ENCODE measurements around the gene MUSTN1.

The MUSTN1 gene

GRCh38 chr3:52879090-52879489 lies 44.3 kb upstream of the MUSTN1 start:
- Histone ChIP-seq H3K9me3 (ENCODE audit: severe bottlenecking) (no peaks in the 10 kb centered on the region), H3K27ac (no peak overlapping the region), H3K36me3 (peaks cover 4% of the 10 kb centered on the region; the same call in 1 of the 2 replicates), H3K4me3 (ENCODE audit: low read depth, low read length) (no peak overlapping the region), H3K27me3 (ENCODE audit: insufficient read depth, low read depth, severe bottlenecking) (no peaks in the 10 kb centered on the region)
- no peak for DNase-seq
- TF ChIP-seq, protein P1, sequence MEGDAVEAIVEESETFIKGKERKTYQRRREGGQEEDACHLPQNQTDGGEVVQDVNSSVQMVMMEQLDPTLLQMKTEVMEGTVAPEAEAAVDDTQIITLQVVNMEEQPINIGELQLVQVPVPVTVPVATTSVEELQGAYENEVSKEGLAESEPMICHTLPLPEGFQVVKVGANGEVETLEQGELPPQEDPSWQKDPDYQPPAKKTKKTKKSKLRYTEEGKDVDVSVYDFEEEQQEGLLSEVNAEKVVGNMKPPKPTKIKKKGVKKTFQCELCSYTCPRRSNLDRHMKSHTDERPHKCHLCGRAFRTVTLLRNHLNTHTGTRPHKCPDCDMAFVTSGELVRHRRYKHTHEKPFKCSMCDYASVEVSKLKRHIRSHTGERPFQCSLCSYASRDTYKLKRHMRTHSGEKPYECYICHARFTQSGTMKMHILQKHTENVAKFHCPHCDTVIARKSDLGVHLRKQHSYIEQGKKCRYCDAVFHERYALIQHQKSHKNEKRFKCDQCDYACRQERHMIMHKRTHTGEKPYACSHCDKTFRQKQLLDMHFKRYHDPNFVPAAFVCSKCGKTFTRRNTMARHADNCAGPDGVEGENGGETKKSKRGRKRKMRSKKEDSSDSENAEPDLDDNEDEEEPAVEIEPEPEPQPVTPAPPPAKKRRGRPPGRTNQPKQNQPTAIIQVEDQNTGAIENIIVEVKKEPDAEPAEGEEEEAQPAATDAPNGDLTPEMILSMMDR (IDR thresholded peaks at IDR 0.05; ENCODE audit: low read depth, low read length): 0 out of 2 replicates have a peak, but pooled peaks have one; percentile 7

GRCh38 chr3:52877085-52877484 lies 42.3 kb upstream of the MUSTN1 start:
- Histone ChIP-seq H3K27me3 (ENCODE audit: insufficient read depth, low read depth, severe bottlenecking) (no peaks in the 10 kb centered on the region), H3K36me3 (peaks cover 4% of the 10 kb centered on the region; the same call in 1 of the 2 replicates), H3K27ac (no peak overlapping the region), H3K9me3 (ENCODE audit: severe bottlenecking) (no peaks in the 10 kb centered on the region), H3K4me3 (ENCODE audit: low read depth, low read length) (no peak overlapping the region)
- TF ChIP-seq, protein P1 (IDR thresholded peaks at IDR 0.05; ENCODE audit: low read depth, low read length): no peak
- no peak for DNase-seq

GRCh38 chr3:52874864-52875587 lies 40.2 kb upstream of the MUSTN1 start:
- Histone ChIP-seq H3K27ac (no peak overlapping the region), H3K4me3 (ENCODE audit: low read depth, low read length) (no peak overlapping the region), H3K27me3 (ENCODE audit: insufficient read depth, low read depth, severe bottlenecking) (no peaks in the 10 kb centered on the region), H3K9me3 (ENCODE audit: severe bottlenecking) (no peaks in the 10 kb centered on the region), H3K36me3 (peaks cover 4% of the 10 kb centered on the region; the same call in 1 of the 2 replicates)
- DNase-seq: peak; percentile 13
- TF ChIP-seq, protein P1 (IDR thresholded peaks at IDR 0.05; ENCODE audit: low read depth, low read length): no peak

DNA sequence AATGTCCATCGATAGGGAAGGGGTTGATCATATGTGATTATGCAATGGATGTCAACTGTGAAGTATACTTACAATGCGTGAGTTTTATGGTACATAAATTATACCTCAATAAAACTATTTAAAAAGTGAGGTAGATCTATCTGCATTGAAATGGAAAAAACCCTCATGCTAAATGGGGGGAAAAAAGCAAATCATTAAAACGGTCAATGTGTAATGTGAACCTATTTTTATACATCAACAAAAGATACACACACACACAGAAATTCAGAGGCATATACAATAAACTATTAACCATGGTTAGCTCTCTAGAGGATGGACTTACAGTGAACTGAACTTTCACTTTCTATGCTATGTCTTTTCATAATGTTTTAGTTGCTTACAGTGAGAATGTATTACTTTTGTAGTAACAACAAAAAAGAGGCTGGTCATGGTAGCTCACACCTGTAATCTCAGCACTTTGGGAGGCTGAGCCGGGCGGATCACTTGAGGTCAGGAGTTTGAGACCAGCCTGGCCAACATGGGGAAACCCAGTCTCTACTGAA lies 39.4 kb upstream of the MUSTN1 start:
- Histone ChIP-seq H3K36me3 (peaks cover 4% of the 10 kb centered on the region; the same call in 1 of the 2 replicates), H3K27me3 (ENCODE audit: insufficient read depth, low read depth, severe bottlenecking) (no peaks in the 10 kb centered on the region), H3K9me3 (ENCODE audit: severe bottlenecking) (no peaks in the 10 kb centered on the region), H3K4me3 (ENCODE audit: low read depth, low read length) (no peak overlapping the region), H3K27ac (no peak overlapping the region)
- TF ChIP-seq, protein P1 (IDR thresholded peaks at IDR 0.05; ENCODE audit: low read depth, low read length): no peak
- DNase-seq: no peak

DNA sequence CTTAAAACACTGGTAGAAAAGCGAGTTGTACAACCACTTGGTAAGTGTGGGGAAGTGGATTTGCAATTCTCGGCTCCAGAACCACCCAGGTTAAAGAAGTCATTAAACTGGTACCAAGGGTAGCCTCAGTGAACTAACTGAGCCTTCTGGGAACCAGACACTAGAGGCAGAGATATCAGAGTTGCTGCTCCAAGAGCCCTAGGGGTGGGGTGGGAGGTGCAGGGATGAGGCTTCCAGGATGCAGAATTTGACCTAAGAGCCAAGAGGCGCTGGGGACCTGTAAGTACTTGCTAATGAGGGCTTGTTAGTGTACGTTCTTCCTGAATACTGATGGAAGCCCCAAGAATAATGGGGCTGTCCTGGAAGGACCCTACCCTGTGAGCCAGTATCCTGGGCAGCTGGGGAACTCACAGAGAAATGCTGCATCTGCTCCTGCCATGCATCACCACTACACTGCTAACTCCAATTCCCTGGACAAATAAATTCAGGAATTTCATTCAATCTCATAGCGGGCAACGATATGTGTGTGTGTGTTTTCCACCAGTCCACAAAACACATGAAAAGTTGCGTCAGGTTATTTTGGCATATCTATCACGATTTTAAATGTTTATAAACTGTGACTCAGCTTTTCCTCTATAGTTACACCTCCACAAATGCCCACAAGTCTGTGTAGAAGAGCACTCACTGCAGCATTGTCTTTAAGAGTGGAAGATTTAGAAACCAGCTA lies 38.8 kb upstream of the MUSTN1 start:
- Histone ChIP-seq H3K27me3 (ENCODE audit: insufficient read depth, low read depth, severe bottlenecking) (no peaks in the 10 kb centered on the region), H3K9me3 (ENCODE audit: severe bottlenecking) (no peaks in the 10 kb centered on the region), H3K36me3 (no peaks in the 10 kb centered on the region), H3K27ac (no peak overlapping the region), H3K4me3 (ENCODE audit: low read depth, low read length) (no peak overlapping the region)
- TF ChIP-seq, protein P1 (IDR thresholded peaks at IDR 0.05; ENCODE audit: low read depth, low read length): no peak
- DNase-seq: no peak
